NB4 (cell line): ENCODE measurements around the gene CCDC149.

Source experiments
- CTCF ChIP-seq: IDR thresholded peaks from one replicate; pipeline ENCODE4 v1.5.1; 2012; ENCODE audit warnings: low read depth, low read length
- MYC ChIP-seq: IDR thresholded peaks from 2 replicates; pipeline ENCODE4 v1.6.1; 2011; ENCODE audit warnings: low read depth, low read length
- POLR2A ChIP-seq: IDR thresholded peaks from 2 replicates; pipeline ENCODE4 v1.6.1; 2011; ENCODE audit warnings: mild to moderate bottlenecking; ENCODE audit not compliant: insufficient read length; ENCODE audit errors: extremely low read depth
- TF ChIP-seq, protein P1 (sequence below): IDR thresholded peaks from 2 replicates; pipeline ENCODE4 v1.6.1; 2011; ENCODE audit warnings: low read depth, low read length

- TF ChIP-seq CTCF (no peak), POLR2A (no peak), MYC (no peak)
- TF ChIP-seq, protein P1, sequence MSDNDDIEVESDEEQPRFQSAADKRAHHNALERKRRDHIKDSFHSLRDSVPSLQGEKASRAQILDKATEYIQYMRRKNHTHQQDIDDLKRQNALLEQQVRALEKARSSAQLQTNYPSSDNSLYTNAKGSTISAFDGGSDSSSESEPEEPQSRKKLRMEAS = no peak
These were observed 45.0 kb downstream of the CCDC149 start for GRCh38 chr4:24867766-24868296.
